Measurements from ENCODE around the gene NEIL1.

The NEIL1 gene

GRCh38 chr15:75358771-75359536, 12.1 kb downstream of the NEIL1 start:
- no peak overlapping the region for H3K4me3 ChIP-seq (replicated peaks in 1 of 2; ENCODE audit: low read depth in 2 of 2, low read length in 2 of 2)
- no peak for TF ChIP-seq CTCF (IDR thresholded peaks at IDR 0.05; ENCODE audit: low read depth, low read length)
- no peak for DNase-seq (ENCODE audit: low read depth in 2 of 2)

- DNase-seq (ENCODE audit: low read depth in 2 of 2) = no peak
- TF ChIP-seq CTCF (IDR thresholded peaks at IDR 0.05; ENCODE audit: low read depth, low read length) = no peak
- H3K4me3 ChIP-seq (replicated peaks in 1 of 2; ENCODE audit: low read depth in 2 of 2, low read length in 2 of 2) = no peak overlapping the region
These were observed 12.9 kb downstream of the NEIL1 start for GRCh38 chr15:75359537-75360250.

GRCh38 chr15:75360391-75360790, 13.6 kb downstream of the NEIL1 start:
- no peak for TF ChIP-seq CTCF (IDR thresholded peaks at IDR 0.05; ENCODE audit: low read depth, low read length)
- no peak overlapping the region for H3K4me3 ChIP-seq (replicated peaks in 1 of 2; ENCODE audit: low read depth in 2 of 2, low read length in 2 of 2)
- DNase-seq (ENCODE audit: low read depth in 2 of 2) = no peak

GRCh38 chr15:75360856-75361255, 14.0 kb downstream of the NEIL1 start:
- H3K4me3 ChIP-seq (replicated peaks in 1 of 2; ENCODE audit: low read depth in 2 of 2, low read length in 2 of 2) = no peak overlapping the region
- DNase-seq (ENCODE audit: low read depth in 2 of 2) = no peak
- TF ChIP-seq CTCF (IDR thresholded peaks at IDR 0.05; ENCODE audit: low read depth, low read length) = no peak

GRCh38 chr15:75361361-75361988, 14.6 kb downstream of the NEIL1 start:
- no peak for DNase-seq (ENCODE audit: low read depth in 2 of 2)

More at GRCh38 chr15:75361361-75361988, 14.6 kb downstream of the NEIL1 start:
- no peak for TF ChIP-seq CTCF (IDR thresholded peaks at IDR 0.05; ENCODE audit: low read depth, low read length)
- no peak overlapping the region for H3K4me3 ChIP-seq (replicated peaks in 1 of 2; ENCODE audit: low read depth in 2 of 2, low read length in 2 of 2)
